ENCODE results near the gene ANO9.

The ANO9 gene

GRCh38 chr11:488579-488978 is 46.8 kb upstream of the ANO9 start:
- Histone ChIP-seq H3K27ac (ENCODE audit: low read depth, low read length, poor library complexity, severe bottlenecking) (no peak overlapping the region), H3F3A (ENCODE audit: insufficient read depth, low read length) (no peaks in the 10 kb centered on the region), H2AFZ (ENCODE audit: low read length) (no peak overlapping the region), H4K20me1 (ENCODE audit: insufficient read depth, low read length) (no peaks in the 10 kb centered on the region), H3K27me3 (ENCODE audit: insufficient read depth, low read length) (no peaks in the 10 kb centered on the region), H3K9me2 (ENCODE audit: low read depth, low read length) (no peaks in the 10 kb centered on the region), H3K36me3 (ENCODE audit: insufficient read depth, low read length) (peaks cover 6% of the 10 kb centered on the region), H3K9me3 (ENCODE audit: low read length) (no peaks in the 10 kb centered on the region), H3K79me2 (ENCODE audit: insufficient read depth, low read length) (no peaks in the 10 kb centered on the region), H3K4me3 (ENCODE audit: low read depth, low read length, poor library complexity, severe bottlenecking) (no peak overlapping the region), H3K9ac (ENCODE audit: low read length) (no peak overlapping the region), H3K4me2 (ENCODE audit: low read length) (no peak overlapping the region), H3K4me1 (ENCODE audit: insufficient read depth, low read length, severe bottlenecking) (peaks cover 10% of the 10 kb centered on the region)
- no peak for TF ChIP-seq EZH2 (IDR thresholded peaks at IDR 0.05; ENCODE audit: borderline replicate concordance, low read length)
- no peak for TF ChIP-seq CTCF (IDR thresholded peaks at IDR 0.05; ENCODE audit: low read length)

DNA sequence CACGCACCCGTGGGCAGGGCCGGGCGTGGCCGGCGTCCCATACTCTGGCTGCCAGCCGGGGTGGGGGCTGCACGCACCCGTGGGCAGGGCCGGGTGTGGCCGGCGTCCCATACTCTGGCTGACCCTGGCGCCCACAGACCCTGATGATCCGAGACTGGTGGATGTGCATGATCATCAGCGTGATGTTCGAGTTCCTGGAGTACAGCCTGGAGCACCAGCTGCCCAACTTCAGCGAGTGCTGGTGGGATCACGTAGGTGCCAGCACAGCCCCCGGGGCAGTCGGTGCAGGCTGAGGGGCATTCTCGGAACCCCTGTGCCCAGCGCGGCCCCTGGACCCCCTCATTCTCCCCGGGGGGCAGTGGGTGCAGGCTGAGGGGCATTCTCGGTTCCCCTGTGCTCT is 46.3 kb upstream of the ANO9 start:
- Histone ChIP-seq H3K27ac (ENCODE audit: low read depth, low read length, poor library complexity, severe bottlenecking) (no peak overlapping the region), H3K4me1 (ENCODE audit: insufficient read depth, low read length, severe bottlenecking) (peaks cover 8% of the 10 kb centered on the region), H3K9me2 (ENCODE audit: low read depth, low read length) (no peaks in the 10 kb centered on the region), H3F3A (ENCODE audit: insufficient read depth, low read length) (no peaks in the 10 kb centered on the region), H3K4me2 (ENCODE audit: low read length) (no peak overlapping the region), H3K4me3 (ENCODE audit: low read depth, low read length, poor library complexity, severe bottlenecking) (no peak overlapping the region), H4K20me1 (ENCODE audit: insufficient read depth, low read length) (no peaks in the 10 kb centered on the region), H3K27me3 (ENCODE audit: insufficient read depth, low read length) (no peaks in the 10 kb centered on the region), H3K79me2 (ENCODE audit: insufficient read depth, low read length) (no peaks in the 10 kb centered on the region), H2AFZ (ENCODE audit: low read length) (no peak overlapping the region), H3K9me3 (ENCODE audit: low read length) (no peaks in the 10 kb centered on the region), H3K9ac (ENCODE audit: low read length) (no peak overlapping the region), H3K36me3 (ENCODE audit: insufficient read depth, low read length) (peaks cover under 1% of the 10 kb centered on the region; the same call in 1 of the 2 replicates)
- TF ChIP-seq EZH2 (IDR thresholded peaks at IDR 0.05; ENCODE audit: borderline replicate concordance, low read length): no peak
- no peak for TF ChIP-seq CTCF (IDR thresholded peaks at IDR 0.05; ENCODE audit: low read length)

DNA sequence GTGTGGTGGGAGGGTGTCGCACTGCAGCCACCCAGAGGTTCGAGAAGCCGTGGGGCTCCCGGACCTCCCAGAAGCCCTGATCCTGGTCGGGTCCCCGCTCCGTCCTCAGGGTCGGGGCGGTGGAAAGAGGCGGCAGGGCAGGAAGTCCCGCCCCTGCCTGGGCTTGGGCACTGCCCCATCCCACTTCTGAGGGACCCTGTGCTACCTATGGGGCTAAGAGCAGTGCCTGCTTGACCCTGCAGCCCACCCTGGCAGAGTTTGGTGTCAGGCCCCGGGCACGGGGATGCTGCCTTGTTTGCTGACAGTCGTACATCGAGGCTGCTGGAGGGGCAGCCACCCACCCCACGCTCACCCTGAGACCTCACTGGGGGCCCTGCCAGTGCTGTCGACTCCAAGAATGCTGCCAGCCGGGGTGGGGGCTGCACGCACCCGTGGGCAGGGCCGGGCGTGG is 45.8 kb upstream of the ANO9 start:
- Histone ChIP-seq H3K27me3 (ENCODE audit: insufficient read depth, low read length) (no peaks in the 10 kb centered on the region), H3F3A (ENCODE audit: insufficient read depth, low read length) (no peaks in the 10 kb centered on the region), H3K9me2 (ENCODE audit: low read depth, low read length) (no peaks in the 10 kb centered on the region), H3K27ac (ENCODE audit: low read depth, low read length, poor library complexity, severe bottlenecking) (no peak overlapping the region), H3K4me1 (ENCODE audit: insufficient read depth, low read length, severe bottlenecking) (peaks cover 4% of the 10 kb centered on the region), H3K36me3 (ENCODE audit: insufficient read depth, low read length) (no peaks in the 10 kb centered on the region), H3K4me3 (ENCODE audit: low read depth, low read length, poor library complexity, severe bottlenecking) (no peak overlapping the region), H3K9me3 (ENCODE audit: low read length) (no peaks in the 10 kb centered on the region), H3K79me2 (ENCODE audit: insufficient read depth, low read length) (no peaks in the 10 kb centered on the region), H4K20me1 (ENCODE audit: insufficient read depth, low read length) (no peaks in the 10 kb centered on the region), H3K9ac (ENCODE audit: low read length) (no peak overlapping the region), H2AFZ (ENCODE audit: low read length) (no peak overlapping the region), H3K4me2 (ENCODE audit: low read length) (no peak overlapping the region)
- no peak for TF ChIP-seq CTCF (IDR thresholded peaks at IDR 0.05; ENCODE audit: low read length)
- TF ChIP-seq EZH2 (IDR thresholded peaks at IDR 0.05; ENCODE audit: borderline replicate concordance, low read length): no peak

Measured in OCI-LY1 (cell line).